AG10803 (cell line): ENCODE results near the gene DPAGT1.

Experiments
- DNase-seq: peaks from one replicate; pipeline ENCODE4 v3.0.0; 2010; ENCODE audit warnings: low read depth
- H3K4me3 ChIP-seq: 2 replicates; pipeline ENCODE4 v1.5.1; 2011; ENCODE audit warnings: mild to moderate bottlenecking, low read length, control low read depth
- CTCF ChIP-seq: conservative IDR thresholded peaks from 2 replicates; pipeline ENCODE4 v1.5.1; 2011; ENCODE audit warnings: mild to moderate bottlenecking, low read length, control low read depth, inconsistent platforms

Gene DPAGT1

GRCh38 chr11:119092880-119093842 lies 8.5 kb downstream of the DPAGT1 start:
- peak overlapping the region; percentile 75 for H3K4me3 ChIP-seq
- no peak for TF ChIP-seq CTCF
- DNase-seq, result peak; percentile 15

GRCh38 chr11:119091966-119092879 lies 9.4 kb downstream of the DPAGT1 start:
- peak overlapping the region; percentile 75 for H3K4me3 ChIP-seq
- no peak for DNase-seq
- TF ChIP-seq CTCF, result no peak

- peak; percentile 37 for DNase-seq
- no peak overlapping the region for H3K4me3 ChIP-seq
- no peak for TF ChIP-seq CTCF
These were observed 10.5 kb downstream of the DPAGT1 start for GRCh38 chr11:119091178-119091577.

- H3K4me3 ChIP-seq, result no peak overlapping the region
- no peak for DNase-seq
- no peak for TF ChIP-seq CTCF
These were observed 12.3 kb downstream of the DPAGT1 start for GRCh38 chr11:119089319-119089718.

- H3K4me3 ChIP-seq, result no peak overlapping the region
- no peak for TF ChIP-seq CTCF
- DNase-seq, result no peak
These were observed 13.2 kb downstream of the DPAGT1 start for GRCh38 chr11:119088406-119088805.

GRCh38 chr11:119087747-119088241 lies 13.9 kb downstream of the DPAGT1 start:
- DNase-seq, result no peak
- no peak for TF ChIP-seq CTCF
- H3K4me3 ChIP-seq, result no peak overlapping the region
